IMR-90 (cell line): Measurements from ENCODE around the gene ZNF365. TPM values are rescaled to one million over a fixed set of nuclear protein-coding genes. Genes with fewer than 3 reads are reported as not detected.
A peak's percentile ranks its signal among the peaks of the same experiment; 100 is the strongest.

Source experiments
- ATAC-seq: fragments of 200-7000 bp; cut with Tn5 transposase; 2 replicates; pipeline ENCODE4 v1.9.1; 2020; ENCODE audit warnings: low read depth, mild to moderate bottlenecking, moderate library complexity
- BruUV-seq: library from RNA; stranded (reverse); fragments of 400-500 nt; replicated peaks from 2 replicates; lab custom pipeline; 2021; lab: Mats Ljungman, UMichigan
- CTCF ChIA-PET: fragments of 300-600 bp; formaldehyde crosslinking; extraction: SDS; loops from one replicate; lab custom pipeline; 2021; ENCODE audit warnings: antibody characterized with exemption; lab: Yijun Ruan, JAX
- POLR2A ChIA-PET: fragments of 300-600 bp; sonication (Branson Sonifier 250); formaldehyde crosslinking; loops from one replicate; lab custom pipeline; 2022; ENCODE audit warnings: antibody characterized with exemption; ENCODE audit not compliant: unreplicated experiment; lab: Charles Lee
- DNase-seq: peaks from one replicate; pipeline ENCODE4 v3.0.0; 2013
- H2AFZ ChIP-seq: replicated peaks from 2 replicates; pipeline ENCODE3; 2013; ENCODE audit warnings: low read length, mild to moderate bottlenecking; ENCODE audit not compliant: poor library complexity
- H2AK5ac ChIP-seq: 2 replicates; pipeline ENCODE4 v1.6.1; 2013; ENCODE audit warnings: low read depth, low read length, inconsistent platforms
- H2AK9ac ChIP-seq: replicated peaks from 2 replicates; pipeline ENCODE3; 2013; ENCODE audit warnings: mild to moderate bottlenecking, low read depth, low read length, moderate library complexity; ENCODE audit not compliant: poor library complexity
- H2BK120ac ChIP-seq: 2 replicates; pipeline ENCODE4 v1.6.1; 2013; ENCODE audit warnings: low read depth, low read length, inconsistent platforms
- H2BK15ac ChIP-seq: 3 replicates; pipeline ENCODE4 v1.6.1; 2013; ENCODE audit warnings: low read depth, low read length, inconsistent platforms
- H2BK20ac ChIP-seq: 2 replicates; pipeline ENCODE4 v1.6.1; 2013; ENCODE audit warnings: low read depth, mild to moderate bottlenecking, inconsistent platforms, low read length, moderate library complexity
- H2BK5ac ChIP-seq: 2 replicates; pipeline ENCODE4 v1.6.1; 2013; ENCODE audit warnings: mild to moderate bottlenecking, low read depth, low read length, inconsistent platforms; ENCODE audit not compliant: poor library complexity, severe bottlenecking
- H3K14ac ChIP-seq: replicated peaks from 2 replicates; pipeline ENCODE4 v1.6.1; 2013; ENCODE audit warnings: low read depth, low read length, inconsistent platforms
- H3K18ac ChIP-seq: 2 replicates; pipeline ENCODE4 v1.6.1; 2013; ENCODE audit warnings: low read depth, low read length, control low read depth
- H3K23ac ChIP-seq: 2 replicates; pipeline ENCODE4 v1.6.1; 2013; ENCODE audit warnings: low read depth, low read length, inconsistent platforms
- H3K27ac ChIP-seq: 2 replicates; pipeline ENCODE4 v1.5.1; 2013; ENCODE audit warnings: mild to moderate bottlenecking, control low read depth, low read length; ENCODE audit not compliant: insufficient read depth
- H3K27me3 ChIP-seq: 2 replicates; pipeline ENCODE4 v1.6.1; 2013; ENCODE audit warnings: low read length; ENCODE audit not compliant: control insufficient read depth, insufficient read depth
- H3K36me3 ChIP-seq: 2 replicates; pipeline ENCODE4 v1.6.1; 2013; ENCODE audit warnings: low read length, mixed read lengths; ENCODE audit not compliant: control insufficient read depth, insufficient read depth
- H3K4ac ChIP-seq: 2 replicates; pipeline ENCODE4 v1.6.1; 2013; ENCODE audit warnings: low read depth, low read length, inconsistent platforms
- H3K4me1 ChIP-seq: 2 replicates; pipeline ENCODE4 v1.6.1; 2013; ENCODE audit warnings: low read length, mixed read lengths; ENCODE audit not compliant: control insufficient read depth, insufficient read depth
- H3K4me2 ChIP-seq: 2 replicates; pipeline ENCODE4 v1.6.1; 2013; ENCODE audit warnings: low read depth, mild to moderate bottlenecking, control low read depth, low read length, moderate library complexity
- H3K4me3 ChIP-seq: 2 replicates; pipeline ENCODE4 v1.5.1; 2013; ENCODE audit warnings: low read depth, mild to moderate bottlenecking, control low read depth, low read length, moderate library complexity; ENCODE audit not compliant: insufficient read depth
- H3K56ac ChIP-seq: 2 replicates; pipeline ENCODE4 v1.6.1; 2013; ENCODE audit warnings: low read length, inconsistent platforms; ENCODE audit not compliant: insufficient read depth; ENCODE audit errors: extremely low read depth
- H3K79me1 ChIP-seq, 2 experiments: 2 replicates each; pipeline ENCODE4 v1.6.1; 2013; ENCODE audit warnings: low read length in 2 of 2, inconsistent platforms in 1 of 2, low read depth in 1 of 2
- H3K9ac ChIP-seq: 2 replicates; pipeline ENCODE4 v1.6.1; 2013; ENCODE audit warnings: low read depth, low read length, control low read depth
- H3K9me1 ChIP-seq: 2 replicates; pipeline ENCODE4 v1.6.1; 2013; ENCODE audit warnings: low read length, inconsistent platforms; ENCODE audit not compliant: insufficient read depth
- H3K9me3 ChIP-seq: 2 replicates; pipeline ENCODE4 v1.6.1; 2013; ENCODE audit warnings: low read length; ENCODE audit not compliant: control insufficient read depth, insufficient read depth
- H4K20me1 ChIP-seq: 2 replicates; pipeline ENCODE4 v1.6.1; 2013; ENCODE audit warnings: low read length, inconsistent platforms; ENCODE audit not compliant: insufficient read depth
- H4K5ac ChIP-seq: 2 replicates; pipeline ENCODE4 v1.6.1; 2013; ENCODE audit warnings: mild to moderate bottlenecking, low read depth, low read length, control low read depth
- H4K8ac ChIP-seq, 2 experiments: 2 replicates each; pipeline ENCODE4 v1.6.1; 2013; ENCODE audit warnings: low read depth in 2 of 2, low read length in 2 of 2, control low read depth in 1 of 2, inconsistent platforms in 1 of 2
- H4K91ac ChIP-seq: 2 replicates; pipeline ENCODE4 v1.6.1; 2013; ENCODE audit warnings: low read depth, low read length, inconsistent platforms; ENCODE audit not compliant: insufficient read depth
- BHLHE40 ChIP-seq: fragments of 150-350 bp; IDR thresholded peaks from 2 replicates; pipeline ENCODE4 v1.6.1; 2016; ENCODE audit warnings: mild to moderate bottlenecking, low read depth, low read length
- CEBPB ChIP-seq: IDR thresholded peaks from 2 replicates; pipeline ENCODE4 v1.6.1; 2012; ENCODE audit warnings: low read depth, low read length, improper control_type of control experiment
- CHD1 ChIP-seq: IDR thresholded peaks from 2 replicates; pipeline ENCODE4 v1.6.1; 2012; ENCODE audit warnings: low read depth, low read length, improper control_type of control experiment
- CTCF ChIP-seq: conservative IDR thresholded peaks from 2 replicates; pipeline ENCODE4 v1.5.1; 2012; ENCODE audit warnings: mild to moderate bottlenecking, low read depth, low read length, improper control_type of control experiment
- ELK1 ChIP-seq: fragments of 150-350 bp; IDR thresholded peaks from 2 replicates; pipeline ENCODE4 v1.6.1; 2016; ENCODE audit warnings: low read depth, mild to moderate bottlenecking, low read length, moderate library complexity, borderline replicate concordance
- FOS ChIP-seq: fragments of 150-350 bp; IDR thresholded peaks from 2 replicates; pipeline ENCODE4 v1.6.1; 2016; ENCODE audit warnings: low read depth, low read length
- MAFK ChIP-seq: IDR thresholded peaks from 2 replicates; pipeline ENCODE4 v1.6.1; 2012; ENCODE audit warnings: low read depth, low read length, improper control_type of control experiment
- MAZ ChIP-seq: IDR thresholded peaks from 2 replicates; pipeline ENCODE4 v1.6.1; 2012; ENCODE audit warnings: low read depth, mild to moderate bottlenecking, low read length, improper control_type of control experiment, moderate library complexity, borderline replicate concordance
- MXI1 ChIP-seq: IDR thresholded peaks from 2 replicates; pipeline ENCODE4 v1.6.1; 2012; ENCODE audit warnings: low read depth, mild to moderate bottlenecking, low read length, moderate library complexity, borderline replicate concordance
- NFE2L2 ChIP-seq: fragments of 150-350 bp; IDR thresholded peaks from 2 replicates; pipeline ENCODE4 v1.6.1; 2016; ENCODE audit warnings: low read depth, mild to moderate bottlenecking, low read length
- POLR2A ChIP-seq: IDR thresholded peaks from 2 replicates; pipeline ENCODE4 v1.6.1; 2012; ENCODE audit warnings: mild to moderate bottlenecking, low read depth, low read length
- RAD21 ChIP-seq: IDR thresholded peaks from 2 replicates; pipeline ENCODE4 v1.6.1; 2012; ENCODE audit warnings: low read length, improper control_type of control experiment
- RCOR1 ChIP-seq: IDR thresholded peaks from 2 replicates; pipeline ENCODE4 v1.6.1; 2012; ENCODE audit warnings: mild to moderate bottlenecking, low read length, improper control_type of control experiment; ENCODE audit not compliant: insufficient replicate concordance
- RFX5 ChIP-seq: IDR thresholded peaks from 2 replicates; pipeline ENCODE4 v1.8.0; 2012; ENCODE audit warnings: low read depth, mild to moderate bottlenecking, low read length, moderate library complexity
- SMC3 ChIP-seq: fragments of 150-350 bp; IDR thresholded peaks from 2 replicates; pipeline ENCODE4 v1.6.1; 2016; ENCODE audit warnings: low read depth, mild to moderate bottlenecking, antibody characterized with exemption, low read length, moderate library complexity
- USF2 ChIP-seq: fragments of 150-350 bp; IDR thresholded peaks from 2 replicates; pipeline ENCODE4 v1.6.1; 2017; ENCODE audit warnings: mild to moderate bottlenecking, antibody characterized with exemption, low read length, low read depth
- WGBS, 2 experiments: methylation state at CpG; one replicate each; pipeline versions ENCODE4 v1.1.5 to v1.1.7; 2013; ENCODE audit warnings: missing lambda C conversion rate in 2 of 2; ENCODE audit not compliant: insufficient read length in 1 of 2; ENCODE audit errors: extremely low coverage in 2 of 2; 5-methylcytosine and 5-hydroxymethylcytosine counted together
- dilution Hi-C: fragments of 300-500 bp; cut with HindIII; formaldehyde crosslinking; loops from one replicate; pipeline ENCODE4 v1.14.3; 2018; ENCODE audit warnings: low sequenced_read_pairs; ENCODE audit not compliant: unreplicated experiment
- in situ Hi-C: fragments of 300-500 bp; cut with MboI; formaldehyde crosslinking; loops from 3 replicates; pipeline ENCODE4 v1.14.3; 2019; ENCODE audit warnings: low sequenced_read_pairs, inconsistent platforms, mixed read lengths
- intact Hi-C: fragments of 100-400 bp; cut with micrococcal nuclease; formaldehyde crosslinking; loops from 2 replicates; pipeline ENCODE4 v1.10.0; 2022
- polyA plus RNA-seq, 3 experiments: library from polyadenylated mRNA; depleted of rRNA; stranded (reverse); fragments of >200 nt; gene quantifications; 2 replicates each; pipeline ENCODE4 v1.2.3, GENCODE V29; 2012; ENCODE audit warnings: low replicate concordance in 1 of 3
- total RNA-seq: library from RNA; depleted of rRNA; stranded (reverse); fragments of >200 nt; gene quantifications from 2 replicates; pipeline ENCODE4 v1.2.3, GENCODE V29; 2012

Gene ZNF365
- total and polyA plus RNA-seq, 2 of the 4 experiments (the other 2 are of a cell fraction), result 1.2 to 3.2 TPM

GRCh38 chr10:62335326-62335725, 38.8 kb upstream of the ZNF365 start:
- Histone ChIP-seq H3K36me3 (no peaks in the 10 kb centered on the region), H3K18ac (no peak overlapping the region), H3K4me1 (no peaks in the 10 kb centered on the region), H2BK5ac (no peak overlapping the region), H4K20me1 (no peaks in the 10 kb centered on the region), H2BK20ac (no peak overlapping the region), H3K27ac (no peak overlapping the region), H4K5ac (no peak overlapping the region), H2BK15ac (no peak overlapping the region), H4K91ac (no peak overlapping the region), H3K9me3 (no peaks in the 10 kb centered on the region; the same call in 1 of the 2 replicates), H3K4me3 (no peak overlapping the region), H2AFZ (no peak overlapping the region), H3K23ac (no peak overlapping the region), H3K27me3 (no peaks in the 10 kb centered on the region), H3K79me1 (no peaks in the 10 kb centered on the region), H3K4me2 (no peak overlapping the region), H3K9me1 (no peaks in the 10 kb centered on the region), H3K4ac (no peak overlapping the region), H3K56ac (no peak overlapping the region), H2AK5ac (no peak overlapping the region), H2AK9ac (no peak overlapping the region), H2BK120ac (no peak overlapping the region), H3K9ac (no peak overlapping the region), H3K14ac (no peak overlapping the region), H4K8ac (no peak overlapping the region)
- CTCF ChIA-PET, result no interaction called here
- BruUV-seq, result no TSS peak
- DNase-seq (peak; percentile 50), ATAC-seq (0 out of 2 replicates have a peak, but pooled peaks have one; percentile 17)
- dilution Hi-C loops, result no loop called here
- POLR2A ChIA-PET, result no interaction called here
- in situ Hi-C loops, result no loop called here
- no CpG with 5 or more reads among the region's 2 CpGs for WGBS, 2 experiments
- intact Hi-C loops, result no loop called here
- no peak for TF ChIP-seq CHD1
- no peak for TF ChIP-seq NFE2L2
- no peak for TF ChIP-seq MAZ
- TF ChIP-seq CEBPB, result no peak
- TF ChIP-seq CTCF, result no peak
- TF ChIP-seq BHLHE40, result no peak
- no peak for TF ChIP-seq FOS
- TF ChIP-seq RCOR1, result no peak
- no peak for TF ChIP-seq ELK1
- TF ChIP-seq RAD21, result no peak
- TF ChIP-seq RFX5, result no peak
- TF ChIP-seq MAFK, result no peak
- no peak for TF ChIP-seq POLR2A
- TF ChIP-seq USF2, result no peak
- no peak for TF ChIP-seq MXI1
- no peak for TF ChIP-seq SMC3
